GM18870 (cell line): ENCODE results near the gene ADGRB3.

Experiments
- ATAC-seq: cut with Tn5 transposase; IDR thresholded peaks from one replicate; pipeline ENCODE4 v1.9.1; 2021; ENCODE audit warnings: moderate library complexity; ENCODE audit not compliant: unreplicated experiment

ADGRB3 gene

DNA sequence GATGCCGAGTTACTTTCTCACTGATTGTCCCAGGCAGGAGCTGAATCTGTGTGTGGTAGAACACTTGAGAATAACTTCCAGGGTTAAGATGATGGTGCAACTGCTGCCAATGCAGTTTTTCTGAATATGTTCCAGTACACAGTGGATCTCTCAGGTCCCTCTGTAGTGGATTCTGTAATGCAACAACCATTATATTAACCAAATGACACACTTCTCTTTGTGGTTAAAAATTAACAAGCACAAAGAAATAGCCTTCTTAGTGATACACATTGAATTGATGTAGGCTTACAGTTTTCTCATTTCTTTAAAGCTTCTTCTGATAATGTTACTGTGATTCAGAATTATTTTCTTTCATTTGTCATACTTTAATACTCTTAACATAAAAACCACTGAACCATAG is 383.8 kb downstream of the ADGRB3 start:
- no peak for ATAC-seq

DNA sequence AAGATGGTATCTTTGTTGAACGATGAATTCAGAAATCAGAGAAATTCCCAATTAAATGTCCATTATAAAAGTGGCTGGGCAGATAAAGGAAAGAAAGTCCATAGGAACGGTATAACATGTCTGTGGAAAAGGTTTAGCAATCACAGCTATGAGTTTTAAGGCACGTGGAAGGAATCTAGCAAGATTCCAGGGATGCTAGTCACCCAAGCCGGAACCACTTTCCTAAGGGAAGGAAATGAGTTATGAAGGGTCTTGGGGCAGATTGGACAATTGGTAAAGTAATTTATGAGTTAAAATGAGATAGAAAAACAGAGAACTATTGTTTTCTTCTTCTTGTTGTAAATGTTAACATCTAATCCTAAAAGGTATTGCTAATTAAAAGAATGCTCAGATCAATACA is 384.8 kb downstream of the ADGRB3 start:
- no peak for ATAC-seq

DNA sequence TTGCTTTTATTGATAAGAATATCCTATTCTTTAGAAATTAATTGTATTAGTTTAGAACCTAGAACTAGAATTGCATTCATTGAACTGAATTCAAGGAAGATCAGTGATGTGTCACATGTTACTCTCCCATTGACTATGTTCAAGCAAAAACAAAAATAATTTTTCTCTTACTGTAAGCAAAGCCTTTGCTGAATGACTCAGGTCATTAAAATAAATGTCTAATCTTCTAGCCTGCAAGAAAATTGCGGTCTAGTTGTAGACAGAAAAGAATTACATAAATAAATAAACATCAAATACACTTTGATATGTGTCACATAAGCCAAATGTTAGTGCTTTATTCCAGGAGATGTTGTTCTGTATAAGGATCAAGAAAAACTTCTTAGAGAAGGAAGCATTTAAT is 387.9 kb downstream of the ADGRB3 start:
- ATAC-seq = no peak

- no peak for ATAC-seq
These were observed 391.2 kb downstream of the ADGRB3 start for GRCh38 chr6:69026243-69026642.

DNA sequence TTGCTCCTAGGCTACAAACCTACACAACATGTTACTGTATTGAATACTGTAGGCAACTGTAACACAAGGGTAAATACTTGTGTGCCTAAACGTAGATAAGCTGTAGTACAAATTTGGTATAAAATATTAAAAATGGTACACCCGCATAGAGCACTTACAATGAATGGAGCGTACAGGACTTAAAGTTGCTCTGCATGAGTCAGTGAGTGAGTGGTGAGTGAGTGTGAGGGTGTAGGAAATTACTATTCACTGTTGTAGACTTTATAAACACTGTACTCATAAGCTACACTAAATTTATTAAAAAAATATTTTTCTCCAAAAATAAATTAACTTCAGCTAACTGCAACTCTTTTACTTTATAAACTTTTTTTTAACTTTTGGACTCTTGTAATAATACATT is 391.6 kb downstream of the ADGRB3 start:
- no peak for ATAC-seq

DNA sequence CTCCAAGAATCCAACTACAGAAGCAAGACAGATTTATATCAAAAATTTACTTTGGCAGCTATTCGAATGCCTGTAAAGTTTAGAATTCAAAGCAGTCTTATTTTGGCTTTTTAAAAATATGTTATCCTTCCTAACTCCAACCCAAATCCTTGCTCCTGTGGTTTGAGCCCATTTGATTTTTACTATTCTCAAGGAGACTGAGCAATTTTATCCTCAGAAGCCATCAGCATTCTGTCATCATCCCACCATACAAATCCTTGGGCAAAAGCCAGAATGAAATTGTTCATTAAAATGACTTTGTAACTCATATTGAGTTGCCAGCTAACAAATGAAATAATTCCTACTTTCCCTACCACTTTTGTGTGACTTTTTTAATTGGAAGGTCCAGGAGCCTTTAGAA is 392.8 kb downstream of the ADGRB3 start:
- ATAC-seq = no peak

- no peak for ATAC-seq
These were observed 403.8 kb downstream of the ADGRB3 start for GRCh38 chr6:69038841-69039240.

DNA sequence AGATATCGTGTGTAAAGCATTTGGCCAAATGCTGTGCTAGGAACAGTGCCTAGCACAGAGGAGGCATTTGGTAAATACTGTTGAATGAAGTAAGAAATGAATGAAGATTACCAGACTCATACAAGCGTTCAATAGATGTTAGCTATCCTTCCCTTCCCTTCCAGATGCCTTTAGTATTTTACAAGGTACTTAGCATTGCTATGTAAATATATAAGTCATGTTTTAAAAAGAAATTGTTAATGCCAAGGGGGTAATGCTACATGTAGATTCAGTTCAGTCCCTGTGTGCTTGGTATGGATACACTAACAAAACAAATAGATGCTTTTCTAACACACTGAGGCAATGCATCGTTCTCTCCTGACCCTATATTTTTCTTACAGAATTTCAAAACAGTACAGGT is 407.2 kb downstream of the ADGRB3 start:
- ATAC-seq = no peak

DNA sequence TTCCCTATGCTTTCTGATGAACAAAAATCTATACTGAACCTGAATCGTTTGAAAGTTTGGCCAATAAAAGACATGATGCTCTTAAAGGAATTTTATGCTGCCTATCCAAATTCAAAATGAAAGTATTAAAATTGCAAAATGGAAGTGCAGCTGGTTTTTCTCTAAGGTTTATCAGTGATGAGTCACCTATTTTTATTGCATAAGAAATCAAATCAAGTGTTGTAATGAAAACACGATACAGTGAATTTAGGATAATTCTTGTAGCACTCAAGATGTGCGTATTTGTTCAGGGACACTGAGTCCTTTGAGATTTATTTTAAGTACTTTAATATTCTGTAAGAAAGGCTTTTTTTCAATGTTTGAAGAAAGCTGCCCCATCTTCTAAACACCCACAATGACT is 409.5 kb downstream of the ADGRB3 start:
- no peak for ATAC-seq

DNA sequence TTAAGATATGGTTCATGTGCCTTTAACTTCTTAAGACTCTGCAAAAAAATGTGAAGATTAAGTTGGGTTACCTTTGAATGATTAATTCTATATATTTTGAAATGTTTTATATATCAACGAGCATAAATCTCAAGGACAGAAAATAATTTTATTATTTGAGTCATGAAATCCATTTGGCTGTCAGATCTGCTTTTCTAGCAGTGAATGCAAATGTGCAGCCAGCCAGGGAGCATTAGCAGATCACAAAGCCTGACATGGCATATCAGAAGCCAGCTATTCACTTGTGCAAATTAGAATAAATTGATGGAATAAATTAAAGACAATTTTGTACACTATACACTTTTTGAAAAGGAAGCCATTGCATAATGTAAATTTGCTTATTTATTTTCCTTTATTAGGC is 424.3 kb downstream of the ADGRB3 start:
- no peak for ATAC-seq

DNA sequence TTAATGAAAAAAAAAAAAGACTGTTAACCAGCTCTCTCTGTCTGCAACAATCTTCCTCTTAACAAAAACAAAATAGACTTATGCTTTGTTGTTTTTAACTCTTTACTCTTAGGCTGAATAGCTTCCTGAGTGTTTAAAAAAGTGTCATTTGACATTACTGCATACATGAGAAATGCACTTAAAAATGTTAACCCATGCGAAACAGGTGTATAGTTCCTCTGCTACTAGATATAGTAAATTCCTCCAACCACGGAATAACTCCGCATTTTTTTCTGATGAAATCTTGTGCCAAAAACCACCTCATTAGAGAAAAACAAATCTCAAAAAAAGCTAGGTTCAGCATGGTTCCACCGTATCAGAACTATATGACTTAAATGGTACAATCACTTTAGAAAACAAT is 426.0 kb downstream of the ADGRB3 start:
- no peak for ATAC-seq

- ATAC-seq = no peak
These were observed 428.3 kb downstream of the ADGRB3 start for GRCh38 chr6:69063401-69063800.

DNA sequence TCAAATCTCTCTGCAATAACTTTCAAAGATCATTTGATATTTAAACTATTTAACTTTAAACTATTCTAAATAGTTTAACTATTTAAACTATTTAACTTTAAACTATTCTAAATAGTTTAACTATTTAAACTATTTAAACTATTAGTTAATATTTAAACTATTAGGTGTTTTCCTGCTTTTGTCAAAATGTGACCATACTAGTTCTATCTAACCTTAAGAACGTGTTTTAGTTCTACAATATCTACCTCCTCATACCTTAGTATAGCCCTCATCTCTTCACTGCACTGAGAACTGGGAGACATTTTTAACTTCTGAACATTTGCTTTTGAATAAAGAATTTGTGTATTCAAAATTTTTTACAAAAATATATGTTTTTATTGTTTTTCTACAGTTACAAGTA is 429.1 kb downstream of the ADGRB3 start:
- ATAC-seq = no peak

DNA sequence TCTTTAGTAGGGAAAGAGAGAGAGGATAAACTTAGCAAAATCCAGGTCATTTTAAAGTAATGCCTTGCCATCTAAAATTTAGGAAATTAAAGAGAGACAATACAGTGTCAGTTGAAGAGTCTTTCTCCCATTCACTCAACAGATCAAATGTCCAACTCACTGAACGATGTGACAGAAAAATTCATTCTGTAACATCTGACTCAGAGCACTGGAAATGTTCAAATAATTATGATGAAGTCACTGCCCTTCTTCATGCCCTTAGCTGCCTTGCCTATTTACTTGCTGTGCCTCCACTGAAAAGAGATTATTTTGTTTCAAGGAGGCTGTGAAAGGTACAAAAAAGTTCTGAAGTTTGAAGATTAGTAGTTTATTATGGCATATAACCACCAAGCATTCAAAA is 434.8 kb downstream of the ADGRB3 start:
- no peak for ATAC-seq

GRCh38 chr6:69072796-69073195 is 437.7 kb downstream of the ADGRB3 start:
- no peak for ATAC-seq

DNA sequence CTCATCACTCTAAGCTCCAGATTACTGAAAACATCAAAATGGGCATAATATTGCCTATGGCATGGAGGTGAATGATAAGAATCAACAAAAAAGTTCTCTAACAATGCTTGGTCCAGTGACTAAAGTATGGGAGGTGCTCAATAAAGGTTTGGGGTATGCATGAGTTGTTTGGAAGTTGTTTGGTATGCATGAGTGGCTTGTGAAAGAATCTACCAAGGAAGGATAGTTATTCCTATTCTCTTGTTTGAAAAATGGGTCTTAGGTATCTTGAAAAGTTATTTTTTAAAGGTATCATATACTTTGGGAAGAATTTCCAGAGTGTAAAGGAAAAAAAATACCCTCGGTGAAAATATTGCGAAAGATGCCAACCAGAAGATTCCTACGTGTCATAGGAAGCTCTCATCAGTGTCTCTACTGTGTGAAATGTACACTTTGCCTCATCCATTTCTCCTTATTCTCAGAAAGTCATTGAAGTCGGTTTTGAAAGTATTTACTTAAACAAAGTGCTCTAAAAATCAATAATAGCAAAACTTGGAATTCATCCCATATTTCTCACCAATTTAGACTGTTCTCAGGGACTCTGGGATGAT is 449.8 kb downstream of the ADGRB3 start:
- no peak for ATAC-seq

GRCh38 chr6:69086689-69087088 is 451.6 kb downstream of the ADGRB3 start:
- no peak for ATAC-seq

DNA sequence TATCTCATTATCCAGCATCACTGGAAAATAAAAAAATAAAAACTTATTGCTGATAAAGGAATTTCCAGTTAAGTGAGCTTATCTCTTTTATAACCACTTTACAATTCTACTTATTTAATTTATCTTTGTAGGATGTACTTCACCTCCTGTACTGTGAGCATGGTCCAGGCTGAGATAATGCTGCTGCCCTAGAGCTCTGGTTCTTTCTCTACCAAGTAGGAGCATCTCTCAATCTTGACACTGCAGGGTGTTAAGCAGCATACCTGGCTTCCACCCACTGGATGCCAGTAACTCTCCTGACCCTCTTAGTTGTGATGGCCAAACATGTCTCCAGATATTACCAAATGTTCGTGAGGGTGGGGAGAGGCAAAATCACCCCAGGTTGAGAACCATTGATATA is 454.5 kb downstream of the ADGRB3 start:
- no peak for ATAC-seq

- ATAC-seq = no peak
These were observed 455.1 kb downstream of the ADGRB3 start for GRCh38 chr6:69090132-69090531.

DNA sequence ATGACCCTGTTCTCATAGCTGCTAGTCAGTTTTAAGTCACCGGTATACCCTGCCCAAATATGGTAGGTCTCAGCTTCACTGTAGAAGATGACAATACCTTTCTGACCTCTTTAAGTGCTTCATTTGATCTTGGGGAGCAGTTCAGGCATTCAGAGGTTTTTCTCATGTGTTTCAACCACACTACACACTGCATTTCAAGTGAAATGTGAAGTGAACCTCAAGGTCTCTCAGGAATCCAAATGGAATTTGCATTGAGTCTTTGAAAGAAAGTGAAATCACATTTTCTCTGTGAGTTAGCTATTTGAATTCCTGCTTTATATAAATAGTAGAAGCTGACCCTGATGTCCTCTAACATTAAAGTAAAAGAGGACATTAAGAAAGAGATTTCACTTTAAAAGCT is 461.6 kb downstream of the ADGRB3 start:
- ATAC-seq = no peak

DNA sequence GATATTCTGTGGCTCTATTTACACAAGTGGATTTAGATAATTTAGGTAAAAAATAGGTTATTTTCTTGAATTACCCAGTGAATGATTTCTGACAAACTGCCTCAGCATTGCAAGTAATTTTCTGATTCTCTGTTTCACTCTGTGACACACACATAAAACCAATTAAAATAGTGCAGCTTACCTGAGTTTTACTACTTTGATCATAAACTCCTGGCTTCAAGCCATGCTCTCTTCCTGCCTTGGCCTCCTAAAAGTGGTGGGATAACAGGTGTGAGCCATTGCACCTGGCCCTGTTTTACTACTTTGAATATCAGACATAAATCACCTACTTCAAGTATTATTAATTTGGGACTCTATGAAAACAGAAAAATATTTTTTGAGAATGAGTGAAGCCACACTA is 462.9 kb downstream of the ADGRB3 start:
- ATAC-seq = no peak

DNA sequence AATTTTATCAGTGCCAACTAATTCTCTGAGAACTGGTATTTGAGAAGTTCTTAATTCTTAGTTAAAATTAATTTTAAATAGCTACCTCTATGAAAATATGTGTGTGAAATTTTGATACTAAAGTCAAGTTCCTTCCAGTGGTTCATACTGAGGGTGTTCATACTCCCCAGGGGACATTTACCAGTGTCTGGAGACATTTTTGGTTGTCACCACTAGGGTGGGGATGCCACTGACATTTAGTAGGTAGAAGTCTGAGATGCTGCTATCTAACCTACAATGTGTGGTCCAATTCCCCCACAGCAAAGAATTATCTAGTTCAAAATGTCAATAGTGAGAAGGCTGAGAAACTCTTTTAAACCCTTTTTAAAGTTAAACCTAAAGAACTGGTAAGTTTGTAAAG is 463.8 kb downstream of the ADGRB3 start:
- no peak for ATAC-seq

DNA sequence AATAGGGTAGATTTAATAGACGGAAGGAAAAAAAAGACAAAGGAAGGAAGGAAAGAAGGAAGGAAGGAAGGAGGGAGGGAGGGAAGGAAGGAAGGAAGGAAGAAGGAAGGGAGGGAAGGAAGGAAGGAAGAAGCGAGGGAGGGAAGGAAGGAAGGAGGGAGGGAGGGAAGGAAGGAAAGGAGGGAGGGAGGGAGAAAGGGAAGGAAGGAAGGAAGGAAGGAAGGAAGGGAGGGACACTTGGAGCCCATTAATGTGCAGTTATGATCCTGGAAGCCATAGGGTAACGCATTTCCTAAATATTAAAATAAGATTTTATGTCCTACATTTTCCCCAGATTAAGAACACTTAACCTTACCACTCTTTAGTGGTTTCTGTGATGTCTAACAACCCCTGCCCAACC is 465.7 kb downstream of the ADGRB3 start:
- ATAC-seq = no peak

- ATAC-seq = no peak
These were observed 467.3 kb downstream of the ADGRB3 start for GRCh38 chr6:69102416-69102815.
